HFF-Myc (cell line): ENCODE measurements around the gene DGAT2L6.
A peak's percentile ranks its signal among the peaks of the same experiment; 100 is the strongest.
"Not testable (repeated sequence)": the region's sequence is repeated elsewhere in the genome, so short reads cannot be mapped to it uniquely, and the experiment has no call there.

Source experiments
- DNase-seq: peaks from one replicate; pipeline ENCODE4 v3.0.0-alpha.2; 2011; ENCODE audit warnings: low read depth; ENCODE audit errors: extremely low read depth
- H3K4me3 ChIP-seq: replicated peaks from 2 replicates; pipeline ENCODE4 v1.5.1; 2011; ENCODE audit warnings: low read depth, mild to moderate bottlenecking, control low read depth, low read length
- TF ChIP-seq, protein P1 (sequence below): IDR thresholded peaks from 2 replicates; pipeline ENCODE4 v1.5.1; 2012; ENCODE audit warnings: mild to moderate bottlenecking, low read depth, low read length, control low read depth; ENCODE audit errors: missing control alignments

Gene DGAT2L6

DNA sequence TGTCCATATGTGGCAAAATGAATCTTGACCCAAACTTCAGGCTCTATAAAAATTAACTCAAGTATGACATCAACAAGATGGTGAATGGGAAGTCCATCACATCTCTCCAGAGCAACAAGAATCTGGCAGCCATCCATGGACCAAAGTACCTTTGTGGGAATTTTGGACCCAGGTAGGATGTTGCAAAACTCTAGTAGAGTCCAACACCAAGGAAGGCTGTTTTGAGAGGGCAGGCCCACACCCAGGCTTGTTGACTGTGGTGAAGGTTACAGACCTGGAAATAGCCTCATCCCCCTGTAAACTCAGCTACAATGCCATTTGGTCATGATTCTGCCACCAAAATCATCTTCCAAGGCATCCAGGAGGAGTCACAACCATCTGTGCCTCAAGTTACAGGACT is 12.9 kb downstream of the DGAT2L6 start:
- DNase-seq = no peak
- TF ChIP-seq, protein P1, sequence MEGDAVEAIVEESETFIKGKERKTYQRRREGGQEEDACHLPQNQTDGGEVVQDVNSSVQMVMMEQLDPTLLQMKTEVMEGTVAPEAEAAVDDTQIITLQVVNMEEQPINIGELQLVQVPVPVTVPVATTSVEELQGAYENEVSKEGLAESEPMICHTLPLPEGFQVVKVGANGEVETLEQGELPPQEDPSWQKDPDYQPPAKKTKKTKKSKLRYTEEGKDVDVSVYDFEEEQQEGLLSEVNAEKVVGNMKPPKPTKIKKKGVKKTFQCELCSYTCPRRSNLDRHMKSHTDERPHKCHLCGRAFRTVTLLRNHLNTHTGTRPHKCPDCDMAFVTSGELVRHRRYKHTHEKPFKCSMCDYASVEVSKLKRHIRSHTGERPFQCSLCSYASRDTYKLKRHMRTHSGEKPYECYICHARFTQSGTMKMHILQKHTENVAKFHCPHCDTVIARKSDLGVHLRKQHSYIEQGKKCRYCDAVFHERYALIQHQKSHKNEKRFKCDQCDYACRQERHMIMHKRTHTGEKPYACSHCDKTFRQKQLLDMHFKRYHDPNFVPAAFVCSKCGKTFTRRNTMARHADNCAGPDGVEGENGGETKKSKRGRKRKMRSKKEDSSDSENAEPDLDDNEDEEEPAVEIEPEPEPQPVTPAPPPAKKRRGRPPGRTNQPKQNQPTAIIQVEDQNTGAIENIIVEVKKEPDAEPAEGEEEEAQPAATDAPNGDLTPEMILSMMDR = no peak
- no peak overlapping the region for H3K4me3 ChIP-seq

DNA sequence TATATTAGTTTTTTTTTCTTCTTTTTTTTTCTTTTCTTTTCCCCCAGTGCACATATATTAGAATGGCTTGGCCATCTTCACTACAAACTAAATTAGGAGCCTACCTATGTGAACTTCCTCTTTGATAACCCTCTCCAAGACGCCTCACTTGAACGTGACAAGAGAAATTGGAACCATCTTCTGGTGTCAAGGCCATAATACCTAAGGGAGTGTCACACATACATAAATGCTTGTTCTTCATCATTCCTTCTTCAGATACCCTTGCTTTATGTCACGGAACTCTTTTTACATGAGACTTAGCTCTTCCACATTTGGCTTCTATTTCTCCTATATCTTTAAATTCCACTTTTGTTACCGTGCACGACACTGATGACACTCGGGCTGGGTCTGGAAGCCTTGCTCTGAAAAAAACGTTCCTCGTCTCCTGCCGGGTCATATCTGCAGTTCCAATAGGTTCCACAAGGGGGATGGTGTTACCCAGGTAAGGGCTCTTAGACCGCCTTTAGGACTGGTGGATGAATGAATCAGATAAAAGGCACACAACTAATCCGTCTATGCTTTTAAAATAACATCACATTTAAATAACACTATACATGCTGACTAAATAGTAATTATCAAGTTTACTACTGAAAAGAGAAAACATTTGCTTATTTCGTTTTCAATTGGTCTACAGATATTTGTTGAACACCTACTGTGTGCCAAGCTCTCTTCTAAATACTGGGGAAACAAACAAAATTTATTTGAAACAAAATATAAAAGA is 19.9 kb downstream of the DGAT2L6 start:
- TF ChIP-seq, protein P1 = peak; percentile 54
- no peak overlapping the region for H3K4me3 ChIP-seq
- no peak for DNase-seq

DNA sequence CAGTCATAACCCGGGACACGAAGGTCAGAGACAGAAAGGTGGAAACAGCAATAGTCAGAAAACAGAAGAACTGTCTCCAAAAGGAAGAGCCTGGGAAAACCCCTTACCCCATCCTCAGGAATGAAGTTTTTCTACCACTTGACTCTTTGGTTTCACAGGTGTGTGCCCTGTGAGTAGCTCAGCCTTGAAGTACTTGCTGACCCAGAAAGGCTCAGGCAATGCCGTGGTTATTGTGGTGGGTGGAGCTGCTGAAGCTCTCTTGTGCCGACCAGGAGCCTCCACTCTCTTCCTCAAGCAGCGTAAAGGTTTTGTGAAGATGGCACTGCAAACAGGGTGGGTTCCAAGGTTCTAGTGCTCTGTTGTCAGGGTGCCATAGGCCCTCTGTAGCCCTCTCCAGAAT is 24.4 kb downstream of the DGAT2L6 start:
- no peak for DNase-seq
- TF ChIP-seq, protein P1 = no peak
- no peak overlapping the region for H3K4me3 ChIP-seq

DNA sequence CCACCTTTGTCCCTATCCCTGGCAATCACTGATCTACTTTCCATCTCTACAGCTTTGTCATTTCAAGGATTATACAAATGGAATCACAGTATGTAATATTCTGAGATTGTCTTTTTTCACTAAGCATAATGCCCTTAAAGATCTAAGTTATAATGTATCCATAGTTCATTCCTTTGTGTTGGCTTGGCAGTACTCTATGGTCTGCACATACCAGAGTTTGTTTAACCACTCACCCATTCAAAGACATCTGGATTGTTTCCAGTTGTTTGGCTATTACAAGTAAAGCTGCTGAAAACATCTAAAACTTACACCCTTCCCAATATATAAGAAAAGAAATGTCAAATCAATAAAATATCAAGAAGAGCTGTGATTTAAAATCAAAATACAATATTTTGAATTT is 31.2 kb downstream of the DGAT2L6 start:
- H3K4me3 ChIP-seq = no peak overlapping the region
- TF ChIP-seq, protein P1 = no peak
- no peak for DNase-seq

DNA sequence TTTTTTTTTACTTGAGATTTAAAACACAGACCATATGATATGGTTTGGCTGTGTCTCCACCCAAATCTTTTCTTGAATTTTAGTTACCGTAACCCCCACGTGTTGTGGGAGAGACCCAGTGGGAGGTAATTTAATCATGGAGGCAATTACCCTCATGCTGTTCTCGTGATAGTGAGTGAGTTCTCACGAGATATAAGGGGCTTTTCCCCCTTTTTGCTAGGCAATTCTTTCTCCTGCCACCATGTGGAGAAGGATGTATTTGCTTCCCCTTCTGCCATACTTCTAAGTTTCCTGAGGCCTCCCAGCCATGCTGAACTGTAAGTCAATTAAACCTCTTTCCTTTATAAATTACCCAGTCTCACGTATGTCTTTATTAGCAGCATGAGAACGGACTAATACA is 32.3 kb downstream of the DGAT2L6 start:
- not testable (repeated sequence) for DNase-seq, H3K4me3 ChIP-seq

DNA sequence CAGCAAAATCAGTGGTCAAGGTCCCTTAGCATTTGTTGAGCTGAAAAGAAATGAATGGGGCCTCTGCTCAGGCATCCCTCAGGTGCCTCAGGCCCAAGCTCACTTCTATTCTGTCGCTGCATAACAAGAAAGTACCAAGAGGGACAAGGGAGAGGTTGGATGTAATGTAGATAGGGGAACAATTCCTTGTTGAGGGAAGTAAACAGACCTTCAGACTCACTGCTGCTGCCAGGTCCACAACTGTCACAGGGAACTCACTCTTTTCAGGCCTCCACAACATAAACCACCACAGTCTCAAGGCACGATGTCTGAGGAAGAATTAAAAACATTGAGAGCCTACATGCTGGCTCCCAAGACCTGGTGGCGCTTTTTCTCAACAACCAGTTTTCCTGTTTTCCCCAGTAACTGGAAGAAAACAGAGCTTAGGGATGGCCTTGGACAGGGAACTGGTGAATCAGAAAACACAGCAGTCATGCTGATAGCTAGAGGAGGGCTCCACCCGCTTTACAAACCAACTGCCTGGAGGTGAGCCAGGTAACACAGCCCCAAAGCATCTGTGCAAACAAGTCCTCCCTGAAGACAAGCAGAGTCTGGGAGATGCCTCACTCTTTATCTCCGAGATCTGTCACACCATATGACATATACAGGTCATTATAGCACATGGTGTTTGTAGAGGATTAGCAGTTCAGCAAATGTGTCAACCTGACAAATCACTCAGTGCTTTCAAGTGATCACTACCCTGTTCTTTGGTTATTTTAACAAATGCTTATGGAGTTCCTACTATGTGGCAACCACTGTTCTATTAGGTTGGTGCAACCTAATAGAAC is 42.9 kb downstream of the DGAT2L6 start:
- TF ChIP-seq, protein P1 = no peak
- DNase-seq = no peak
- H3K4me3 ChIP-seq = no peak overlapping the region

DNA sequence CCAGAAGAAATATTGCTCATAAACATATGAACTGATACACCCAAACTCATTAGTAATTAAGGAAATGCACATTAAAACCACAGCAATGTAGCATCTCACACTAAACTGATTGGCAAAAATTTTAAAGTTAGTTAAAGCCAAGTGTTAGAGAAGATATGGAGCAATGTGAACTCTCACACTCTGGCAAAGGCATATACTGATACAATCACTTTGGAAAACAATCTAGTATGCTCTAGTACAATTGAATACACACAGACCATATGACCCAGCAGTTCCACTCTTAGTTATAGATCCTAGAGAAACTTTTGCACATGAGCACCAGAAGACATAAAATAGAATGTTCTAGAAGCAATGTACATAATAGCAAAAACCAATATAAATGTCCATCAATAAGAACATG is 48.8 kb downstream of the DGAT2L6 start:
- DNase-seq = no peak
- TF ChIP-seq, protein P1 = no peak
- no peak overlapping the region for H3K4me3 ChIP-seq
